PC-9 (cell line): Measurements from ENCODE around the gene IL23R.
"Not testable (repeated sequence)": the region's sequence is repeated elsewhere in the genome, so short reads cannot be mapped to it uniquely, and the experiment has no call there.

Experiments used
- CTCF ChIP-seq: fragments of 200-600 bp; sonication (generic); conservative IDR thresholded peaks from 2 replicates; pipeline ENCODE4 v1.6.1; 2017; ENCODE audit warnings: mixed run types, antibody characterized with exemption, mild to moderate bottlenecking, moderate library complexity
- EZH2 ChIP-seq: fragments of 200-600 bp; sonication (generic); IDR thresholded peaks from 2 replicates; pipeline ENCODE4 v1.8.0; 2017; ENCODE audit warnings: antibody characterized with exemption, low read depth

- not testable (repeated sequence) for TF ChIP-seq EZH2, CTCF
Observed at GRCh38 chr1:67207398-67207797, 41.1 kb downstream of the IL23R start.
